HAP-1 (cell line): ENCODE data around the gene CEP170B.

ENCODE experiments used
- DNase-seq, 2 experiments: peaks; one replicate each; pipeline ENCODE4 v3.0.0-alpha.2; 2016 to 2020; ENCODE audit warnings: low spot score in 2 of 2
- H3K27me3 ChIP-seq: fragments of 250-450 bp; sonication (Bioruptor Pico); 2 replicates; pipeline ENCODE4 v1.5.1; 2020; ENCODE audit warnings: low read depth, mild to moderate bottlenecking, moderate library complexity
- H3K36me3 ChIP-seq: fragments of 250-450 bp; sonication (Bioruptor Pico); replicated peaks from 2 replicates; pipeline ENCODE4 v1.5.1; 2020; ENCODE audit warnings: mild to moderate bottlenecking
- H3K4me1 ChIP-seq: fragments of 250-450 bp; sonication (Bioruptor Pico); 2 replicates; pipeline ENCODE4 v1.5.1; 2020; ENCODE audit warnings: mild to moderate bottlenecking
- H3K4me3 ChIP-seq: fragments of 250-450 bp; sonication (Bioruptor Pico); 2 replicates; pipeline ENCODE4 v1.5.1; 2020; ENCODE audit warnings: mild to moderate bottlenecking, moderate library complexity
- H3K9me3 ChIP-seq: fragments of 250-450 bp; sonication (Bioruptor Pico); 2 replicates; pipeline ENCODE4 v1.5.1; 2020; ENCODE audit warnings: mild to moderate bottlenecking, moderate library complexity
- in situ Hi-C: fragments of 300-500 bp; cut with MboI; formaldehyde crosslinking; loops from 3 replicates; pipeline ENCODE4 v1.14.3; 2020; ENCODE audit warnings: low sequenced_read_pairs, inconsistent platforms, mixed read lengths

CEP170B gene

DNA sequence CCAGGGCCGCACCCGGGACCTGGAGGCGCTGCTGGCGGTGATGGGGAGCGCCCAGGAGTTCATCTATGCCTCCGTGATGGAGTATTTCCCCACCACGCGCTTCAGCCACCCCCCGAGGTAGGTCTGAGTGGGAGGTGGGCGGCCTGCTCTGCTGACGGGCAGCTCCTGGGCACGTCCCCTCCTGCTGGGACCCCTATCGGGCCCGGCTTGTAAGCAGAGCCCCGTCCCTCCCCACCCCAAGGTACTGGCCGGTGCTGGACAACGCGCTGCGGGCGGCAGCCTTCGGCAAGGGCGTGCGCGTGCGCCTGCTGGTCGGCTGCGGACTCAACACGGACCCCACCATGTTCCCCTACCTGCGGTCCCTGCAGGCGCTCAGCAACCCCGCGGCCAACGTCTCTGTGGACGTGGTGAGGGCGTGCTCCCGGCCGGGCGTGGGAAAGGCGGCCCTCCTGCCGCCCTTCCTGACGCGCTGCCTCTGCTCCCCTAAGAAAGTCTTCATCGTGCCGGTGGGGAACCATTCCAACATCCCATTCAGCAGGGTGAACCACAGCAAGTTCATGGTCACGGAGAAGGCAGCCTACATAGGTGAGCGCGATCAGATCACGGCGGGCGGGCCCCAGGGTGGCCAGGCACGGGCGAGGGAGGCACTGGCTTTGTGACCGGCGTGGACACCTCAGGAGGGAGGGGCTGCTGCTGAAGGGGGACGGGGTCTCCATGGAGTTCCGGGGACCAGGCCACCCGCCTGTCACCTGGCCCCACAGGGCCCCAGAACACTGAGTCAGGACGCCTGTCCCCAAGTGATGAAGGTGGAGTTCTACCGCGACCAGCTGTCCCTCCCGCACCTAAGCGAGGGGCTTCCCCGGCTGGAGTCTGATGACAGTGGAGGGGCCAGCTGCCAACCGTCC lies 67.0 kb downstream of the CEP170B start:
- Histone ChIP-seq H3K4me1 (peaks cover 3% of the 10 kb centered on the region; the same call in 1 of the 2 replicates), H3K27me3 (peaks cover 8% of the 10 kb centered on the region), H3K9me3 (no peaks in the 10 kb centered on the region), H3K4me3 (no peak overlapping the region), H3K36me3 (no peaks in the 10 kb centered on the region)
- DNase-seq = no peak
- in situ Hi-C loops = no loop called here

DNA sequence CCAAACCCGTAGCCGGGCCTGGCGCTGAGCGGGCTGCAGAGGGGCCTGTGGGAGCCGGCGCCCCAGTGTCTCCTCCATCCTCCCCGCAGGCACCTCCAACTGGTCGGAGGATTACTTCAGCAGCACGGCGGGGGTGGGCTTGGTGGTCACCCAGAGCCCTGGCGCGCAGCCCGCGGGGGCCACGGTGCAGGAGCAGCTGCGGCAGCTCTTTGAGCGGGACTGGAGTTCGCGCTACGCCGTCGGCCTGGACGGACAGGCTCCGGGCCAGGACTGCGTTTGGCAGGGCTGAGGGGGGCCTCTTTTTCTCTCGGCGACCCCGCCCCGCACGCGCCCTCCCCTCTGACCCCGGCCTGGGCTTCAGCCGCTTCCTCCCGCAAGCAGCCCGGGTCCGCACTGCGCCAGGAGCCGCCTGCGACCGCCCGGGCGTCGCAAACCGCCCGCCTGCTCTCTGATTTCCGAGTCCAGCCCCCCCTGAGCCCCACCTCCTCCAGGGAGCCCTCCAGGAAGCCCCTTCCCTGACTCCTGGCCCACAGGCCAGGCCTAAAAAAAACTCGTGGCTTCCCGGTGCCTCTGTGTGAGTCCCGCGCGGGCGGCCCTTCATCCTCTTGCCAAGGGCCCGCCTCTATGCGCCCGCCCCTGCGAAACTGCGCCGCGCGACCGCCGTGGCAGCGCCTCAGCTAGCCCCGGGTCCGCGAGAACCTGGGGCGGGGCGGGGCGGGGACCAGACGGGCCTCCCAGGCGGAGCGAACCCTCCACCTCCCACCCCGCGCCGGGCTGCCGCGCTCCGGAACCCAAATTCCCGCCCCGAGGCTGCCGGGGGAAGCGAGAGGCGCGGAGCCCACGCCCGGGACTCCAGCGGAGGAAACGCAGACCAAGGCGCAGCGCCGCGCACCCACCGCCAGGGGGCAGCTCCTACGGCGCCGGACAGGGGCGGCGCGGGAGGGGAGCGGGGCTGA lies 67.9 kb downstream of the CEP170B start:
- H3K27me3 ChIP-seq = peaks cover 17% of the 10 kb centered on the region
- in situ Hi-C loops = no loop called here
- H3K4me1 ChIP-seq = peaks cover 3% of the 10 kb centered on the region; the same call in 1 of the 2 replicates
- peak overlapping the region; percentile 43 for H3K4me3 ChIP-seq
- peak; percentile 80 to 93 for DNase-seq
- no peaks in the 10 kb centered on the region for H3K36me3 ChIP-seq
- no peaks in the 10 kb centered on the region for H3K9me3 ChIP-seq

DNA sequence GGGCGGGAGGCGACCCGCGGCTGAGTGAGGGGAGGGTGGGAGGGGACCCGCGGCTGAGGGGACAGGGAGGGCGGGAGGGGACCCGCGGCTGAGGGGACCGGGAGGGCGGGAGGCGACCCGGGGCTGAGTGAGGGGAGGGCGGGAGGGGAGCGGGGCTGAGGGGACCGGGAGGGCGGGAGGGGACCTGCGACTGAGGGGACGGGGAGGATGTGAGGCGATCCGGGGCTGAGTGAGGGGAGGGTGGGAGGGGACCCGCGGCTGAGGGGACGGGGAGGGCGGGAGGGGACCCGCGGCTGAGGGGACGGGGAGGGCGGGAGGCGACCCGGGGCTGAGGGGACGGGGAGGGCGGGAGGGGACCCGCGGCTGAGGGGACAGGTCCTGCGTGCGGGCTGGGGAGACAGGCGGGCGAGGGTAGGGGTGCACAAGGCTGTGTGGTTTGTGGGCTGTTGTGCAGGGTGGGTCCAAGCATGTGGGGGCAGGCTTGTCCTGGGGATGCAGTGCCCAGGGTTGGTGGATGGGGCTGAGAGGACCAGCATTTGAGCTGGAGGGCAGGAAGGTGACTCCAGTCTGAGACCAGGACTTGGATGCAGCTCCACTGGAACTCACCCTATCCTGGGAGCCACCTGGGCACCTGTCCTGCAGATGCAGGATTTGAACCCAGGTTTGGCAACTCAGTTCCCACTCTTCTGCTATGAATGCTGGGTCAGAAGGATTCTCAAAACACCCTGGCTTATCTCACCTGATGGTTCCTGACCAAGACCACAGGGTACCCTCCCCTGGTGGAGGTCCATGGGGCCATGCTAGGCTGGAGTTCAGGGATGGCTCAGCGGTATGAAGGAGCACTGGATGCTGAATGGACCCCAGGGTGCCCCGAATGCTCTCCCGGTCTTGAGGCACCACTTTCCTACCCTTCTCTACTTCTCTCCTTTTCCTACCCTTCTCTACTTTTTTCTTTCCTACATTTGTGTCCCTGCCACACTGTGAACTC lies 69.0 kb downstream of the CEP170B start:
- no peaks in the 10 kb centered on the region for H3K9me3 ChIP-seq
- no peaks in the 10 kb centered on the region for H3K36me3 ChIP-seq
- no peak overlapping the region for H3K4me3 ChIP-seq
- peak in 1 of 2 experiments; percentile 35 for DNase-seq
- peaks cover 26% of the 10 kb centered on the region for H3K27me3 ChIP-seq
- in situ Hi-C loops = no loop called here
- peaks cover 3% of the 10 kb centered on the region; the same call in 1 of the 2 replicates for H3K4me1 ChIP-seq

DNA sequence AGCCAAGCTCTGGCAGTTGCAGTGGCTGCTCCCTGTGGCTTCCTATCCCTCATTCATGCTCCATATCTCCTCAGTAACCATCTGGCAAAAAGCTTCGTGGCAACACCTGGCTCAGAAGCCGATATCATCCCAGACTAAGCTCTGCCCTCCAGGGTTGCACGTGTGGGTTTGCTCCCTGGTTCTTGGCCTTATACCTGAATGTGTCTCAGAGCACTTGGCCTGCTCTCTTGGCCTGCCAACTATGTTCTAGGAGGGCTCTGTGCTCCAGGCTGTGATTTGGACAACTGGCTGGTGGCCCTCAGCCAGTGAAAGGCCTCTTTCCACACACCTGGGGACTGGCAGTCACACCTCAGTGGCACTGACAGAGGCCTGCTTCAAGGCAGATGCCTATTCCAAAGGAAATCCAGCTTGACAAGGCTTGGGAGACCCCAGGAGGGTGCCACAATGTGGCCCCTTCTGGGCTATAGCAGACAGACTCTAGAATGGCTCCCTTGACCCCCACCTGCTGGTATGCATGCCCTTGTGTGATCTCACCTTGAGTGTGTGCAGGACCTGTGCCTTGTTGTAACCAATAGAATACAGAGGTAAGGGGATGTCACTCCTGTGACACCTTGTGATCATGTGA lies 70.1 kb downstream of the CEP170B start:
- Histone ChIP-seq H3K27me3 (peaks cover 37% of the 10 kb centered on the region), H3K4me3 (no peak overlapping the region), H3K36me3 (no peaks in the 10 kb centered on the region), H3K4me1 (peaks cover 3% of the 10 kb centered on the region; the same call in 1 of the 2 replicates), H3K9me3 (no peaks in the 10 kb centered on the region)
- in situ Hi-C loops = no loop called here
- no peak for DNase-seq

DNA sequence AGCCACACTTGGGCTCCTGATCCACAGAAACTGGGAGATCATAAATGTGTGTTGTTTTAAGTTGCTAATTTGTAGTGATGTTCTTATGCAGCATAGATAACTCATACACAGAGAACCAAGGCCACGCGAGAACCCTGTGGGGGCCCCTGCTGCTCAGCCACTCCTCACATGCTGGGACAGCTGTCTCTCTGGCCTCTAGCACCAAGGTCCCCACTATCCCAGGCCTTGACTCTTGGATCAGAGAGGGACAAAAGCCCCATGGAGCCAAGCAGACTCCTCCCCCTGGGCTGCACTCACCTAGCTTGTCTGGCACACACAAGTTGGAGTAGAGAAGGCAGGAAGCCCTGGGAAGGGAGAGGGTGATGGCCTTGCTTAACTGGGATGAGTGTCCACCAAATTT lies 70.9 kb downstream of the CEP170B start:
- no peak for DNase-seq
- peaks cover 3% of the 10 kb centered on the region; the same call in 1 of the 2 replicates for H3K4me1 ChIP-seq
- in situ Hi-C loops = no loop called here

DNA sequence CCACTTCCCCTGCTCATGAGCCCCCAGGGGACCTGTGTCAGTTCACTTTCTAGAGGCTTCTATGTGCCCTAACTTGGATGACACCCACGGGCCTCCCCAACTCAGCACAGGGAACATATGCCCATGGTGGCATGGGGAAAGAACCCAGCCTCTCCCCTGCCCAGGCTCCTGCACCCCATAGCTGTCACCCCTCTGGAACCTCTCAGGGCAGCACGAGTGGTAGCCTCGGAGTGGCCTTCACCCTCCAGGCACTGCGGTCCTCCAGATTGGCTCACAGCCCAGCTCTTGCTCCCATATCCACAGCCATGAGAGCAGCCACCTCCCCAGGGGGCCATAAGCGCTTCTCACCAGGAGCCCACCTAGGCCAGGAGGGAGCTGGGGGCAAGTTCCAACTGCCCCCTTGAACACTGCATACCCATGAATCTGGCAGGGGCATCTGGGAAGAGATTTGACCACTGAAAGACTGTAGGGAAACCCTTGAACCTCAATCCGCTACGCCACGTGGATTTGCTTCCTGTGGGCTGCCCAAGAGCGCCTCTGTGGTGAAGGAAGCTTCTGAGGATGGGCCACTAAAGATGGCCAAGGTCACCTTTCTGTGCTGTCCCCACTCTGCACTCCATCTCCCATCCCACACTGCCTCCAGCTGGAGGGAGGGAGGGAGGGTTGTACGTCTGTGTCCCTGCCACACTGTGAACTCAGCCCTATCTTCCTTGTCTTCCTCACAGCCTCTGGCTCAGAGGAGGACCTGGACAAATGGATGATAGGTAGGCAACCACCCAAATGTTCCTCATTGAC lies 71.5 kb downstream of the CEP170B start:
- in situ Hi-C loops = no loop called here
- no peaks in the 10 kb centered on the region for H3K36me3 ChIP-seq
- no peaks in the 10 kb centered on the region for H3K9me3 ChIP-seq
- DNase-seq = no peak
- no peak overlapping the region for H3K4me3 ChIP-seq
- H3K4me1 ChIP-seq = peaks cover 3% of the 10 kb centered on the region; the same call in 1 of the 2 replicates
- H3K27me3 ChIP-seq = peaks cover 46% of the 10 kb centered on the region

More for the DNA sequence above, 70.9 kb downstream of the CEP170B start:
- no peaks in the 10 kb centered on the region for H3K9me3 ChIP-seq
- peaks cover 45% of the 10 kb centered on the region for H3K27me3 ChIP-seq
- no peak overlapping the region for H3K4me3 ChIP-seq
- H3K36me3 ChIP-seq = no peaks in the 10 kb centered on the region

DNA sequence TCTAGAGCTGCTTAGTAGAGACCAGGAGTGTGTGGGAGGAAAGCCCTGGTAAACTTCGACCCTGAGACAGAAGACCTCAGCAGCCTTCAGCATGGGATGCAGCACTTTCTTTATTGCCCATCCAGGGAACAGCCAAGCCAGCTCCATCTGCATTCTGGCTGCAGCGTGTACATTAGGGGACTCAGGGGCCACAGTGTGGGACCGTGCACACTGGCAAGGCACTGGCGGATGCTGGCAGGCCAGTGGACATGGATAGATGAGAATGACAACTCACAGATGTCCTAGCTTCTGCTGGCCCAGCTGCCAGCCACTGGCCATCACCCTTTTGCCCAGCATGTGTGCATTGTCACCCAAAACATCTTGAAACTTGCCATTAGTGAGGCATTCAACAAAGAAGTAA lies 72.1 kb downstream of the CEP170B start:
- Histone ChIP-seq H3K27me3 (peaks cover 46% of the 10 kb centered on the region), H3K4me3 (no peak overlapping the region), H3K36me3 (no peaks in the 10 kb centered on the region), H3K4me1 (peaks cover 3% of the 10 kb centered on the region; the same call in 1 of the 2 replicates), H3K9me3 (no peaks in the 10 kb centered on the region)
- in situ Hi-C loops = no loop called here
- DNase-seq = no peak

DNA sequence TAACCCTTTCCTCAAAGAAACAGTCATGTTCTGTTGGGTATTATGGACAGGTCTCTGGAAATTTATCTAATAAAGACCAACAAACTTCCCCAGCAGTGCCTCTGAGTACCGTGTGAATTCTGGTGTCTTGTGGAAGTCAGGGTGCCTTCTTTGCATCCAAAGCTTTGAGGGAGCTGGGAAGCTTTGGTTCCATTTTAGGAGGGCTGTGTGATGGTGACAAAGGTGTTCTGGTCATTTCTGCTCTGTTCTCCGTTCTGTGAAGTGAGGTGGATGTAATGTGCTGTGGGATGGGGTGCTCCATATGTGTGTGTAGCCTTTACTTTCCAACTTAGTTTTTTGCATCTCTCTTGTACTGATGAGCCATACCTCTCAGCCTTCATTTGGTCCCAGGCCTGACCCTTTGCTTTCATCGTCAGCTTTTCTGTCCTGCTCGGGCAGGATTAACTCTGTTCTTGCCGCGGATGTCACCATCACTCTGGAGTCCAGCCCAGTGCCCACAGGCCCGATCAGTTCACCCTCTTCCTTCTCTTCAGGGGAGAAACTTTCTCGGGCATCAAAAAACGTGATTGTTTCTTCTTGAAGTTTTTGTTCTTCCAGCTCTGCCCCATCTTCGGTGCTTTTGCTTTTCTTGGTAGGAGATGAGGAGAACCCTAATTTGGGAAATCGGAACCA lies 72.8 kb downstream of the CEP170B start:
- DNase-seq = no peak
- in situ Hi-C loops = no loop called here
- H3K36me3 ChIP-seq = no peaks in the 10 kb centered on the region

DNA sequence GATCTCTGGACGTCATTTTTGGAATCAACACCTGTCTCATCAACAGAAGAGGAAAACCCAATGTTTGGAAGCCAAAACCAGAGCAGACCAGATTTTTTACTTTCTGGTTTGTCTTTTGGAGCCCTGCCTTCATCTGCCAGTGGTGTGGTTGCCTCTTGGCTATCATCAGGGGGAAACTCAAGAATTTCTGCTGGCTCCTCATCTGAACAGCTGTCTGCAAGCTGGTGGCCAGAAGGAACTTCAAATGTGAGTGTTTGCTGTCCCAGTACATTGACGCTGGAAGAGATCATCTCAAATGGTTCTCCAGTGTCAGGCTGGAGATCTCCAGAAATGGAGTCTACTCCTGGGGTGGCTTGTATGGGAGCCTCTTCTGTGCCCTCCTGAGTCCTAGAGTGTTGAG lies 73.4 kb downstream of the CEP170B start:
- in situ Hi-C loops = no loop called here

More for the DNA sequence above, 72.8 kb downstream of the CEP170B start:
- Histone ChIP-seq H3K9me3 (no peaks in the 10 kb centered on the region), H3K27me3 (peaks cover 46% of the 10 kb centered on the region), H3K4me1 (peaks cover 2% of the 10 kb centered on the region; the same call in 1 of the 2 replicates), H3K4me3 (no peak overlapping the region)

DNA sequence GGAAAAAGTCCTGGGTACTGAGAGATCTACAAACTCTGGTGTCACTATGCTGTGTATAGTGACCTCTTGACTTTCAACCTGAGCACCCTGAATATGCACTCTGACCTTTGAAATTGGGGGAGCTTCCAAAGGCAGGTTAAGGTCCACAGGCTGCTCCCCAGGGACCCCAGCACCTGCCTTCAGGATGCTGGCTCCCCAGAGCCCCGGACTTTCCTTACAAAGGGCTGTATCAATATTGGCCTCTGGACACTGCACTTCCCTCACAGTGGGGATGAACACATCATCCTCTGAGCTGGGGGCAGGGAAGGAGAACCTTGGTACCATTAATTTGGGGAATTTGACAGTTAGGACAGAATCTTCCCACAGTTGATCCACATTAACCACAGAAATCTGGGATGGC lies 73.9 kb downstream of the CEP170B start:
- in situ Hi-C loops = no loop called here
- Histone ChIP-seq H3K4me1 (no peaks in the 10 kb centered on the region), H3K36me3 (no peaks in the 10 kb centered on the region), H3K27me3 (peaks cover 46% of the 10 kb centered on the region), H3K9me3 (no peaks in the 10 kb centered on the region), H3K4me3 (no peak overlapping the region)
- no peak for DNase-seq

More for the DNA sequence above, 73.4 kb downstream of the CEP170B start:
- no peaks in the 10 kb centered on the region for H3K36me3 ChIP-seq
- H3K9me3 ChIP-seq = no peaks in the 10 kb centered on the region
- H3K4me1 ChIP-seq = no peaks in the 10 kb centered on the region
- peaks cover 46% of the 10 kb centered on the region for H3K27me3 ChIP-seq
- DNase-seq = no peak
- no peak overlapping the region for H3K4me3 ChIP-seq

DNA sequence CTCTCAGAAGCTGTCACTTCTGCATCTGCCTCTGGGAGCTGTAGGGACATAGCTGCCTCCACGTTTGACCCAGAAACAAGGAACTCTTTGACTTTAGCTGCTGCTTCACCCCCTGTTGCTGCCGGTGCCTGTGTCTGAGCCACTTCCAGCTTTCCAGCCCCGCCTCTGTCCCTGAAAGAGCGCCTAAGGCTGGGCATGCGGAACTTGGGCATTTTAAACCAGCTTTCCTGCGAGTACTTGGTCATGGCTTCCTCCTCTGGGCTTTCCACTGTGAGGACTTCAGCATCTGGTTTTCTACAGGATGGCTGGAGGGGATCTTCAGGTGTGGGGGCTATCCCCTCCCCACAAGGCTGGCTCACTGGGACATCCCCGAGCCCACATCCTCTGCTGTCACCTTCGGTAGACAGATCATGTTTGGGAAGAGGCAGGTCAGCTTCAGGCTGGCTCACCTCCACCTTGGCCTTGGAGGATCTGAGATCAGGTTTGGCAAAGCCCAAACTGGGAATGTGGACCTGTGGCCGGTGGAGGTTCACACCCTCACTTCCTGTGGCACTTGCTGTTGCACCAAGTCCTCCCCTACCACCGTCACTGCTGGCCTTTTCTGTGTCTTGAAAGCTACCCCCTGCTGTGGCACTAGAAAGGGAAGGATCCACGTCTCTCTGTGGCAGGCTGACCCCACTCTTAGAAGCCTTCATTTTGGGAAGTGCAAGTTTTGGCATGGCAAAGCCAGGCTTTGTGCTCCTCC lies 74.8 kb downstream of the CEP170B start:
- in situ Hi-C loops = no loop called here
- H3K36me3 ChIP-seq = no peaks in the 10 kb centered on the region
- H3K4me3 ChIP-seq = no peak overlapping the region
- H3K27me3 ChIP-seq = peaks cover 40% of the 10 kb centered on the region
- no peak for DNase-seq
- H3K9me3 ChIP-seq = no peaks in the 10 kb centered on the region
- H3K4me1 ChIP-seq = no peaks in the 10 kb centered on the region
